T-helper 2 cell treated with Interferon-gamma antibody and Interleukin-4, amounts not matched to agents 100 ng/mL and 5 ng/mL, for 36 hours (primary cell): ENCODE results near the gene SOX18. TPM values are rescaled to one million over a fixed set of nuclear protein-coding genes. Genes with fewer than 3 reads are reported as not detected.
"Not testable (repeated sequence)": the region's sequence is repeated elsewhere in the genome, so short reads cannot be mapped to it uniquely, and the experiment has no call there.

Source experiments
- intact Hi-C: fragments of 100-400 bp; cut with micrococcal nuclease; formaldehyde crosslinking; loops from one replicate; pipeline ENCODE4 v1.15.1; 2023
- total RNA-seq: library from RNA; stranded (reverse); gene quantifications from 2 replicates; pipeline ENCODE4 v1.2.3, GENCODE V29; 2022

Gene SOX18
- total RNA-seq, 1 donor from 2014 or later: 0.75 TPM

DNA sequence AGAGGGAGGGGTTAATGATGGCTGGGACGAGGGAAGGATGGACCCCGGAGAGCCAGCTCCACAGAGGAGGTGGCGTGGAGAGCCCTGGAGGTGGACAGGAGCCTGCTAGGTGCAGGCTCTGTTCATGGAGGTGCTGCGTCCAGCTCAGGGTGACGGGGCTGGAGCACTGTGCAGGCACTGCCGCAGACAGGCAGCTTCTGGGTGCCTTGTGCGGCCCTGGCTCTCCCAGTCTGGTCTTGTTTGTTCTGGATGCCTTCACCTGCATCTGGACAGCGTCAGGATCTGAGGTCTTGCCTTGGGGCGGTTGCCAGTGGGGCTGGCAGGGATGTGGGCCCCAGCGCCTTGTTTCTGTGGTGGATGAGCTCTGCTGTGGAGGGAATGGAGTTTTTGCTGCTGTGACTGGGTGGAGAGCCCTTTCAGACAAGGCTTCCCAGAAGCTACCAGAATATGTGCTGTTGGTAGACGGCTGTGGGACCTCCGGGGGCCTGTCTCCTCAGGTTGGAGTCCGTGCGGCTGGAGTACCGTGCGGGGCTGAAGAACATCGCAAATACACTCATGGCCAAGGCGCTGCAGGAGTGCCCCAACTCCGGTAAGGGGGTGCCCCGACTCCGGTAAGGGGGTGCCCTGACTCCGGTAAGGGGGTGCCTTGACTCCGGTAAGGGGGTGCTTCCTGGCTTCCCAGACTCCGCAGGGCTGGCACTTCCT, 21.3 kb downstream of the SOX18 start:
- intact Hi-C loops: no loop called here

DNA sequence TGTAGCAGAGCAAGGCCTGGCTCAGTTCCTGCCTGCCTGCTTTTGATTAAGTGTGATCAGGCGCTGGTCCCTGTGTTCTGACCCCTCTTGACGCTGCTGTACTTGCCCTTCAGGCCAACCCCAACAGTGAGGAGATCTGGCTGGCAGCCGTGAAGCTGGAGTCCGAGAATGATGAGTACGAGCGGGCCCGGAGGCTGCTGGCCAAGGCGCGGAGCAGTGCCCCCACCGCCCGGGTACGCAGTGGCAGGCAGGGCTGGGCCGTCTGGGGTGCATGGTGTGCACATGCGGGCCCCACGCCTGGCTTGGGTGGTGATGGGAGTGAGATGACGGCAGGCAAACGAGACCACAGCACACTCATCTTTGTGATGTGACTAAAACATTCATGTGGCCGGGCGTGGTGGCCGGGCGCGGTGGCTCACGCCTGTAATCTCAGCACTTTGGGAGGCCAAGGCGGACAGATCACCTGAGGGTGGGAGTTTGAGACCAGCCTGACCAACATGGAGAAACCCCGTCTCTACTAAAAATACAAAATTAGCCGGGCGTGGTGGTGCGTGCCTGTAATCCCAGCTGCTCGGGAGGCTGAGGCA, 23.5 kb downstream of the SOX18 start:
- intact Hi-C loops: no loop called here

DNA sequence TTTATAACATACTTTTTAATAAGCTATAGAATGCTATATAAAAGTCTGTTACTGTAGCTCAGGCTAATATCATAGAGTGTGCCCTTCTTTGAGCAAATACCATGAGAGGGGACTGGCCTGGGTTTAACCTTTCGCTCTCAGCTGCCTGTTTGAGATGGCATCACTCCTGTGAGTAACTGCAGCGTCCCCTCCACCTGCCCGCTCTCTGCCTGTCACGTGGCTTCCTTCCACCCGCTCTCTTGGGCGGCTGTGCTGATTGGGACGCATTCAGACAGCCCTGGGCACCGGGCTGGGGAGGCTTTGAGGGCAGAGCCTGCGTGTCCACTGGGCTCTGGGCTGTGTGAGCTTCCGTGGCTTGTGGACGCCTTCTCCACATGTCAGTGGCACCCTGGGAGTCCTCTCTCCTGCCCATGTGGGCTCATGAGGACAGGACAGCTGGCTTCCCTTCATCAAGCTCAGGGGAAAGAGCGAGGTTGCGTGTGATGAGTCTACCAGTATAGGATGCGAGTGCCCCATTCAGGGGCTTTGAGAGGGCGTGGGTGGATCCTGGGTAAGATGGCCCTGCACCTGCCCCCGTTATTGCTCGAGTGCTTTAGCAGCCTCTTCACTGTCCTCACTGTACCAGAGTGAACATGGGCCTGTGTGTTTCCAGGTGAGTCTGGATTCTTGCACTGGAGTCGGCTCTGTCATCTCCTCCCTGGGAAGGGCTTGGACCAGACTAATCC, 24.2 kb downstream of the SOX18 start:
- intact Hi-C loops: no loop called here

DNA sequence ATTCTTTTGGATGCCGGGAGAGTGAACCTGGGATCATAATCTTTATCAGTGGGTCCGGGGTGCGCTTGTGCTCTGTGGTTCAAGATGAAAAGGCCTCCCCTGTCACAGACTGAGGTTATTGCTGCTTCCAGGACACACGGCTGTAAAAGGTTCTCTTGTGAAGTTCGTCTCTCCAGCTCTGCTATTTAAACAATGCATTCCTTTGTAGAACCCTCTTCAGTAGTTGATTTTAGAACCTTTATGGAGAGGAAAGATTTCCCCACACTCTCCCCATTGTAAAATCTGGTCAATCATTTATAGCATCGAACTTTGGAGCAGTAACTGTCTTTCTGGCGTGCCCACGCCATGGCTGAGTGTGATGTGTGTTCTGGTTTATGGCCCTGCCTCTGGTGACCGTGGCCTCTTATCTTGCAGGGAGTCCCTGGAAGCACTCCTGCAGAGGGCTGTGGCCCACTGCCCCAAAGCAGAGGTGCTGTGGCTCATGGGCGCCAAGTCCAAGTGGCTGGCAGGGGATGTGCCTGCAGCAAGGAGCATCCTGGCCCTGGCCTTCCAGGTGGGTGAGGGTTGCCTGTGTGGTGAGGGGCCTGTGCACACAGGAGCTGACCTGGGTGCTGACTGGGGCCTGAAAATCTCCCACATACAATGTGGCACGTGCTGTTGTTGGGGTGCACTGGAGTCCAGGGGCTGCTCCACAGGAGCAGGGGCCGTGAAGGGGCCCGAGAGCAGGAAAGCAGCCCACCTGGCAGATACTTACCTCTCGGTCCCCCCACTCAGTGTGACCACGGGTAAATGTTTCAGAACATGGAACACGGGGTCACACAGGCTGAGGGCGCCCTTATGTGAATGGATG, 25.1 kb downstream of the SOX18 start:
- intact Hi-C loops: no loop called here

DNA sequence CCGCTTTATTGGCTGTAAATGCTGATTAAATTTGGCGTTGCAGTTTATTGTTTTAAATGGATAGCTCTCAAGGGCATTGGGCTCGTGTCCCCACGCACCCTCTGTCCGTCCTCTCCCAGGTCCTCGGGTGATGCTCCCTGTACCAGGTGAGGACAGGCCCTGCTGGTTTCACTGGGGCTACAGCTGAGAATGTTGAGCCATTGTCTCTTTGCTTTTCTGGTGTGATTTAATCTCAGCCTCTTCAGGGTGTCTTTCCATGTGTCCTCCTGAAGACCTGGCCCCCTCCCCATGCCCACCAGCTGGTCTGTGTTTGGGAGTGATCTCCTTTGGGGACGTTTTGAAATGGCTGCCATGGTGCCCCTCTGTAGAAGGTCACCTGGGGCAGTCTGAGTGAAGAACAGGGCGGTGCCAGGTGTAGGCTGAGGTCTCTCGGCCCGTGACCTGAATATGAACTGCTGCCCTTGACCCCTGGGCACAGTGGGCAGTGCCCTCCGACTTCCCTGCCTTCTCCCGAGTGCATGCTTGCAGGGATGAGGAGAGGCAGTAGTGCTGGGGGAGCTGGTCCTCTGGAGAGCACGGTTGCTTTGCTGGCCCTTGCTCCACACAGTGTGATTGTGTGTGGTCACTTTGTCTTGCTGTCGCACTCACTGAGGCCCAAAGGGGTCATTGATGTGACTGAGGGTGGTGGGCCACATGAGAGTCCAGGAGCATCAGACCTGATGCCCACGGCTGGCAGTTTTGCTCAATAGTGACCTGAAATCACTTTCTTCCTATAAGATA, 25.9 kb downstream of the SOX18 start:
- intact Hi-C loops: no loop called here

DNA sequence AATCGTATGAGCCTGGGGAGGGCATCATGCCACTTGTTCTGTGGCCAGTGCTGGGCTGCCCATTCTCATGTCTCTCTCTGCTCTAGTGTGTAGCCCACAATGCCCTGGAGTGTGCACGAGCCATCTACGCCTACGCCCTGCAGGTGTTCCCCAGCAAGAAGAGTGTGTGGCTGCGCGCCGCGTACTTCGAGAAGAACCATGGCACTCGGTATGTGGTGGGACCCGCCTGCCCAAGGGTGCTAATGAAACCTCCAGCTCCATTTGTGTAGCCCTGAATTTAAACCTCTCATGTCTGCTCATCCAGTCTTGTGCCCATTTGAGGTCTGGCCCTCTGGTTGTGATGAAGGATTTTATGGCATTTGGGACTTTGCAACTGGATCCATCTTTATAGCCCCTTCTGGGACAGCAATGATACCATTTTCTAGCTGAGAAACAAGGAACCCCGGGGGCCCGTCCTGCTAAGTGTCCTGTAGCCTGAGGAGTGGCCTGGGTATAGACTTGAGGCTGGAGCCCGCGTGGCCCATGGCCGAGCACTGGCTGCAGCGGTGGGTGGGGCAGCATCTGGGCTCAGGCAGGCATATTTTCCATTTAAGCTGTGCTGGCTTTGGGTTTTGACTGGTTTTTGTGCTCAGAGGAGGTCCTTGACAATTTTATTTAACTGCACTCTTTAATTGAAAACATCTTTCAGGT, 26.6 kb downstream of the SOX18 start:
- intact Hi-C loops: no loop called here

DNA sequence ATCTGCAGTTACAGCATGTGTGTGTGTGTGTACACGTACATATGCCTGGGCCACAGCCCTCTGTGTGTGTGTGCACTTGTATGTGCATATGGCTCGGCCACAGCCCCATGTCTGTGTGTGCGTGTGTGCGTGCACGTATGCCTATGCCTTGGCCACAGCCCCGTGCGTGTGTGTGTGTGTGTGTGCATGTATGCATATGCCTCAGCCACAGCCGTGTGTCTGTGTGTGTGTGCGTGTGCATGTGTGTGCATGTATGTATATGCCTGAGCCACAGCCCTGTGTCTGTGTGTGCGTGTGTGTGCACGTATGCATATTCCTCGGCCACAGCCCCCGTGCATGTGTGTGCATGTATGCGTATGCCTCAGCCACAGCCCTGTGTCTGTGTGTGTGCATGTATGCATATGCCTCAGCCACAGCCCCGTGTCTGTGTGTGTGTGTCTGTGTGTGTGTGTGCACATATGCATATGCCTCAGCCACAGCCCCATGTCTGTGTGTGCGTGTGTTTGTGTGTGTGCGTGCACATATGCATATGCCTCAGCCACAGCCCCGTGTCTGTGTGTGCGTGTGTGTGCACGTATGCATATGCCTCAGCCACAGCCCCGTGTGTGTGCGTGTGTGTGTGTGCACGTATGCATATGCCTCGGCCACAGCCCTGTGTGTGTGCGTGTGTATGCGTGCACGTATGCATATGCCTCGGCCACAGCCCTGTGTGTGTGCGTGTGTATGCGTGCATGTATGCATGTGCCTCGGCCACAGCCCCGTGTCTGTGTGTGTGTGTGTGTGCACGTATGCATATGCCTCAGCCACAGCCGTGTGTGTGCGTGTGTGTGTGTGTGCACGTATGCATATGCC, 28.1 kb downstream of the SOX18 start:
- intact Hi-C loops: no loop called here

DNA sequence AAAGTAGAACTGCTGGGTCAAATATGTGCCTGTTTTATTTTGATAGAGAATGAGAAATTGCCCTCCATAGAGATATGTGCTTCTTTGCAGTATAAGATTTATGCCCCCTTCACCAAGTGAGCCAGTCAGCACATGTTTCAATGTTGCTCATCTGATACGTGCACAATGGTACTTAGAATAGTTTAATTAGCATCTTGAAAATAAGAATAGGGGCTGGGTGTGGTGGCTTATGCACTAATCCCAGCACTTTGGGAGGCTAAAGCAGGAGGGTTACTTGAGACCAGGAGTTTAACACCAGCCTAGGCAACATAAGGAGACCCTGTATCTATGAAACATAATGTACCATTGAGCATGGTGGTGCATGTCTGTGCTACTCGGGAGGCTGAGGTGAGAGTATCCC, 33.8 kb downstream of the SOX18 start:
- intact Hi-C loops: no loop called here

DNA sequence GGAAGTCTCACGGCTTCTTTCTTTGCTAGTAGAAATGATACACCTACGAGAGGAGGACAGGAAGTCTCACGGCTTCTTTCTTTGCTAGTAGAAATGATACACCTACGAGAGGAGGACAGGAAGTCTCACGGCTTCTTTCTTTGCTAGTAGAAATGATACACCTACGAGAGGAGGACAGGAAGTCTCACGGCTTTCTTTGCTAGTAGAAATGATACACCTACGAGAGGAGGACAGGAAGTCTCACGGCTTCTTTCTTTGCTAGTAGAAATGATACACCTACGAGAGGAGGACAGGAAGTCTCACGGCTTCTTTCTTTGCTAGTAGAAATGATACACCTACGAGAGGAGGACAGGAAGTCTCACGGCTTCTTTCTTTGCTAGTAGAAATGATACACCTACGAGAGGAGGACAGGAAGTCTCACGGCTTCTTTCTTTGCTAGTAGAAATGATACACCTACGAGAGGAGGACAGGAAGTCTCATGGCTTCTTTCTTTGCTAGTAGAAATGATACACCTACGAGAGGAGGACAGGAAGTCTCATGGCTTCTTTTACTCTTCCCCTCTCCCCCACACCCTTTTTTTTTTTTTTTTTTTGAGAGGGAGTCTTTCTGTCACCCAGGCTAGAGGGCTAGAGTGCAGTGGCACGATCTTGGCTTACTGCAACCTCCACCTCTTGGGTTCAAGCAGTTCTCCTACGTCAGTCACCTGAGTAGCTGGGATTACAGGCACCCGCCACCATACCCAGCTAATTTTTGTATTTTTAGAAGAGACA, 36.9 kb downstream of the SOX18 start:
- intact Hi-C loops: not testable (repeated sequence)

DNA sequence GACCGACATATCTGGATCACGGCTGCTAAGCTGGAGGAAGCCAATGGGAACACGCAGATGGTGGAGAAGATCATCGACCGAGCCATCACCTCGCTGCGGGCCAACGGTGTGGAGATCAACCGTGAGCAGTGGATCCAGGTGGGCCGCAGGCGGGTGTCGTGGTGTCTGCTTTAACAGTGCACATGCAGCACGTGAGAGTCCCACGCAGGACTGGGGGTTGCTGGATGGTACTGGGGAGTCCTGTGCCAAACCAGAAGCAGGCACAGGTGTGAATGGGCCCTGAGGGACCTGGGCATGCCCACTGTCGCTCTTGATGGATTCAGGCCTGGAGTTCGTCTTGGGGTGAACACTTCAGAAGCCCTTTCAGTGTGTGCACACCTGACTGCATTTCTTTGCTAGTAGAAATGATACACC, 38.1 kb downstream of the SOX18 start:
- intact Hi-C loops: no loop called here

DNA sequence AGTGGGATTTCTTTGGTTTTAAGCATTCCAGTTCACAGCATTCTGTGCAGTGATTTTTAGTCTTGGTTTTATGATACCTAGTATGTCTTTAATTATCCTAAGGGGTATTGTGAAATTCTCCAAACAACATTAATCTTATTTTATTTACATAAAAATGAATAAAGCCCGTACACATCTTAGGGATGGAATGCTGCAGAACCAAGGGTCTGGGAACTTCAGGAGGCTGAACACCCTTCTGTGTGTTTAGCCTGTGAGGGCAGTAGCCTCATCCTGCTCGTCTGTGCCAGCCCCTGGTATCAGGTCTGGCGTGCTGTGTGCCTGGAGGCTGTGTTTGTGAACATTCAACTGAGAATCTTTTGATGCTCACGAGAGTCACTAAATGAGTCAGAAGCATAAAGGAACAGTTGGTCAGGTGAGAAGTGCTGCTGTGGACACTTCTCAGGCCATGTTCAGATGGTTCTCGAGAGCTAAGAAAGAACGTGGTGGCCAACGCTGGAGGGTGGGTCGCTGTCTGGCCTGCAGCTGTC, 38.7 kb downstream of the SOX18 start:
- intact Hi-C loops: no loop called here

DNA sequence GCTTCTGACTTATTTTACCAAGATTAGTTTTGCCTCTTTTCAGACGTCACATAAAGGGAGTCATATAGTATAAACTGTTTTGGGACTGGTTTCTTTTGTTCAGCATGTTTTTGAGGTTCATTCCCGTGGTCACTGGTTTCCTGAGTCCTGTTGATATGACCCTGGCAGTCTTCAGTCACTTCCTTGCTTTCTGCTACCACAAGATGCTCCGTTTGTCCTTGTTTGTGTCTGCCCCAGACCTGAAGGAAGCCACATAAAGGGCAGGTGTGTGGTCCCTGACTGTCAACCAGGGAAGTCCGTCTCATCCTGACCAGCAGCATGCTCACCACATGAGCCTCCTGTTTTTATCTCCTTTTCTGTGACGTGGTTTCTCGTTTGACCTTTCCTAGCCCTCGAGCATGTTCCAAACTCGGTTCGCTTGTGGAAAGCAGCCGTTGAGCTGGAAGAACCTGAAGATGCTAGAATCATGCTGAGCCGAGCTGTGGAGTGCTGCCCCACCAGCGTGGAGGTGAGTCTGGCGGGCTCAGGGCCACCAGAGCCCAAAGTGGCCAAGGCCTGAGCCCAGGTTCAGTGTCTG, 39.5 kb downstream of the SOX18 start:
- intact Hi-C loops: no loop called here

DNA sequence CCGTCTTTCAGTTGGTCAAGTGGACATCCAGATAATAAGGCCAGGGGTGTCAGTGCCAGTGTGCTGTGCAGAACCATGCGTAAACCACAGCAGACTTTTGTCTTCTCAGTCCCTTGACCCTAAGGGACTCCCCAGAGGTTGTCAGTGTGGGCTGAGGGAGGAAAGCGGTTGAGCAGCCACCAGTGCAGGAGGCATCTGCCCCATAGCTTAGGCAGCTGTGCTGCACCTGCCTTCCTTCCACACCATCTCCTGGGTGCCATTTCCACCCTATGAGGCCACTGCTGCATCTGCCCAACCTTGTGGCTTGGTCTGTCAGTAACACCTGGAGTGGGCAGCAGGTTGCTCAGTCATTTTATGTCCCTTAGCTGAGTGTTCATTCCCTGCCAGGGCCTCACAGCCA, 42.5 kb downstream of the SOX18 start:
- intact Hi-C loops: no loop called here

DNA sequence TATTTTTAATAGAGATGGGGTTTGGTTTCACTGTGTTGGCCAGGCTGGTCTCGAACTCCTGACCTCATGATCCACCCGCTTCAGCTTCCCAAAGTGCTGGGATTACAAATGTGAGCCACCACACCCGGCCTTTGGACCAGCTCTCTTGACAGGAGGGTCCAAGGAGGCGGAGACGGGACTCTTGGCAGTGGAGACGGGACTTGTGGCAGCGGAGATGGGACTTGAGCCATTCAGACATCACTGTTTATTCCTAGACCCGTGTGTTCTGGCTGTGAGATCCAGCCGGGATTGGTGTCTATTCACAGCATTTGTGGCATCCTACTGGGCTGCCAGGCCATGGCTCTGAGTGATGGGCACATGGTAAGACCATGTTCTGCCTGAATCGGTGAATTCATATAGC, 42.9 kb downstream of the SOX18 start:
- intact Hi-C loops: no loop called here

DNA sequence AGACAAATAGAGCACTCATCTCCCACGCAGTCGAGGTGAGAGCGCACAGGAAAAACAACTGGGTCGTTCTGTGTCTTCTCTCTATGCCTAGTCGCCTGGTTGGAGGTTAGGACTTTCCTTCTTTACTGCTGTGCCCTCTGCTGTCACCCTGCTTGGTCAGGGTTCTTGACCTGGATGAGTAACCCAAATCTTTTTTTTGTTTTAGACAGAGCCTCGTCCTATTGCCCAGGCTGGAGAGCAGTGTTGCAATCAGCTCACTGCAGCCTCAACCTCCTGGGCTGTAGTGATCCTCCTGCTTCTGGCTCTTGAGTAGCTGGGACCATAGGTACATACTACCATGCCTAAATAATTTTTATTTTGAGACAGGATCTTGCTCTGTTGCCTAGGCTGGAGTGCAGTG, 44.0 kb downstream of the SOX18 start:
- intact Hi-C loops: no loop called here

DNA sequence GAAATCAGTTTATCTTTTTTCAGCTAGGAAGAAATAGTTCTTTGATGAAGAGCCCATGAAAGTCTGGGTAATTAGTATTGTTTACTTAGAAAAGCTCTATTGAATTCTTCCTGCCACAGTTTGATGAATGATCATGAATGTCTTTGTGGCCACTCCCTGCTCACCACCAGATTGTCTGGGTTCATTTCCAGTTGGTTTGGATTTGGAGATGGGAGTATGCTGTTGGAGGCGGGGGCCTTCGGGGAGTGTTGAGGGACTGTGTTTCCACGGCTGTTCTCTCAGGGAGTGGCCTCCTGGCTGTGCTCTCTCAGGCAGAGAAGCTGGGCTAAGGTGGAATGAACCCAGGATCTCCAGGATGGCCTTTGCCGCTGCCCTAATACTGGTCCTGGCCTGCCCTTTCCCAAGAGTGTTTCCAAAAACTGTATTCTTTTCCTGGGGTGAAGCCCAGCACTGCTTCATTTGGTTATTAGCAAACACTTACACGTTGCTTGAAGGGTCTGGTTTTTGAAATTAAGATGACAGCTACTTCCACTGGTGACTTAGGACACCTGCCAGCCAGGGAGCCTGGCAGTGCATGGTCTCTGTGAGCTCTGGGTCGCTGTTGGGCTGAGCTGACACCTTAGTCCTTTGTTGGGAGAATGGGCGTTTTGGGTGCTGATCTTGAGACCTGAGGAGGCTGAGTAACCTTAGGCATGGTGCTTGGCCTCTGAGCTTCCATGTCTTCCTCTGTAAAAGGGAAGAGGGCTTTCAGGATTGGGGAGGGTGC, 45.3 kb downstream of the SOX18 start:
- intact Hi-C loops: no loop called here

DNA sequence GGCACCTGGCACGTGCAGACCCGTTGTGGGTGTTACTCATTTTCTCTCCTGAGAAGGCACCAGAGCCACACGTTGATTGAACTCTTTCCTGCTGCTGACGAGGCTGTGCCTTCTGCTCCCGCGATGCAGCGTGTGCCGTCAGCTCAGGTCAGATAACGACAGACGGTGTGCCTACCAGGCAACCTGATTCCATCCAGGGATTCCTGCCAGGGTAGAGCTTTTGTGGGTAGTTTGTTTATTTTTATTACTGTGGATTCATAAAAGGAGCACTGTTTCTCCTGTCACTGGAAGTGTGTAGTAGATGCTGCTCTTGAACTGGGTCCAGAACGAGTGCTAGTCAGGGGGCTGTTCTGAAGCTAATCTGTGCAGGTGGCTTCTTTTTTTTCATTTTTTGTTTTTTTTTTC, 47.8 kb downstream of the SOX18 start:
- intact Hi-C loops: no loop called here
